HepG2 (cell line): ENCODE results near the gene PLXNC1. TPM values are rescaled to one million over a fixed set of nuclear protein-coding genes. Genes with fewer than 3 reads are reported as not detected.

Experiments
- ATAC-seq: fragments of 200-7000 bp; cut with Tn5 transposase; 3 replicates; pipeline ENCODE4 v1.9.1; 2020; ENCODE audit warnings: mild to moderate bottlenecking, moderate library complexity
- BruUV-seq: library from RNA; stranded (reverse); fragments of 400-500 nt; replicated peaks from 2 replicates; lab custom pipeline; 2021; lab: Mats Ljungman, UMichigan
- CTCF ChIA-PET: fragments of 300-600 bp; formaldehyde crosslinking; extraction: SDS; loops from one replicate; lab custom pipeline; 2021; ENCODE audit warnings: low total read pairs, inconsistent platforms, low intra/inter-chr PET ratio; lab: Yijun Ruan, JAX
- POLR2A ChIA-PET: fragments of 350-600 bp; sonication (Branson Sonifier 250); formaldehyde crosslinking; loops from one replicate; lab custom pipeline; 2020; ENCODE audit warnings: antibody characterized with exemption, inconsistent platforms; lab: Yijun Ruan, JAX
- DNase-seq: peaks from one replicate; pipeline ENCODE4 v3.0.0-alpha.2; 2015; ENCODE audit warnings: low spot score
- FAIRE-seq: peaks from 3 replicates; lab custom pipeline; 2011; peaks lifted over from hg19 to GRCh38; lab: Jason Lieb, UNC
- H2AFZ ChIP-seq: one replicate; pipeline ENCODE4 v1.6.1; 2011; ENCODE audit warnings: low read length, inconsistent platforms
- H3K27ac ChIP-seq: fragments of 300-600 bp; 3 replicates; pipeline ENCODE4 v1.8.0; 2011; ENCODE audit warnings: mixed run types, mild to moderate bottlenecking, mixed read lengths, low read length, inconsistent platforms; ENCODE audit not compliant: insufficient read depth; ENCODE audit errors: extremely low read length
- H3K27me3 ChIP-seq, 2 experiments: fragments of 200-600 bp in 1 of 2; 2 replicates in 1 of 2; 3 replicates in 1 of 2; pipeline versions ENCODE4 v1.6.0 to v1.8.0; 2011; ENCODE audit warnings: low read length in 2 of 2, mild to moderate bottlenecking in 2 of 2, moderate library complexity in 2 of 2, inconsistent platforms in 1 of 2; ENCODE audit not compliant: insufficient read depth in 2 of 2, control insufficient read depth in 1 of 2
- H3K36me3 ChIP-seq, 2 experiments: fragments of 200-600 bp in 1 of 2; replicated peaks in 1 of 2; 2 replicates in 1 of 2; 3 replicates in 1 of 2; pipeline versions ENCODE4 v1.5.1 to v1.8.0; 2011; ENCODE audit warnings: low read length in 2 of 2, inconsistent platforms in 1 of 2; ENCODE audit not compliant: insufficient read depth in 2 of 2, control insufficient read depth in 1 of 2
- H3K4me1 ChIP-seq: 2 replicates; pipeline ENCODE4 v1.5.1; 2012; ENCODE audit warnings: low read length, inconsistent platforms; ENCODE audit not compliant: insufficient read depth
- H3K4me2 ChIP-seq: 2 replicates; pipeline ENCODE4 v1.6.0; 2011; ENCODE audit warnings: low read depth, low read length, inconsistent platforms
- H3K4me3 ChIP-seq, 3 experiments: fragments of 200-600 bp in 1 of 3; sonication (generic), shearing (Covaris generic) in 1 of 3; replicated peaks in 1 of 3; 2 replicates each; pipeline ENCODE4 v1.5.1; 2011 to 2016; ENCODE audit warnings: low read length in 3 of 3, inconsistent platforms in 2 of 3, low read depth in 2 of 3, mild to moderate bottlenecking in 2 of 3, control low read depth in 1 of 3, mixed read lengths in 1 of 3; ENCODE audit not compliant: insufficient read depth in 1 of 3
- H3K79me2 ChIP-seq: one replicate; pipeline ENCODE4 v1.6.1; 2011; ENCODE audit warnings: low read length, inconsistent platforms; ENCODE audit not compliant: insufficient read depth
- H3K9ac ChIP-seq: 2 replicates; pipeline ENCODE4 v1.6.0; 2011; ENCODE audit warnings: mild to moderate bottlenecking, low read depth, low read length, inconsistent platforms; ENCODE audit not compliant: insufficient read depth
- H3K9me3 ChIP-seq: 2 replicates; pipeline ENCODE4 v1.5.1; 2012; ENCODE audit warnings: mild to moderate bottlenecking, low read length
- H4K20me1 ChIP-seq: 2 replicates; pipeline ENCODE4 v1.6.0; 2011; ENCODE audit warnings: inconsistent platforms, mild to moderate bottlenecking, low read length, moderate library complexity; ENCODE audit not compliant: insufficient read depth
- ATF7-NPFF ChIP-seq: sonication (generic); formaldehyde crosslinking; IDR thresholded peaks from 2 replicates; pipeline ENCODE4 v1.8.1; 2023; ENCODE audit warnings: mild to moderate bottlenecking, low read depth, missing genetic modification reagents, moderate library complexity
- CBFB ChIP-seq: sonication (generic); formaldehyde crosslinking; IDR thresholded peaks from 2 replicates; pipeline ENCODE4 v1.4.0; 2020; ENCODE audit warnings: missing genetic modification reagents
- CHCHD3 ChIP-seq: sonication (generic); formaldehyde crosslinking; IDR thresholded peaks from 2 replicates; pipeline ENCODE4 v1.8.0; 2022; ENCODE audit warnings: mild to moderate bottlenecking, missing genetic modification reagents, moderate library complexity
- HIVEP1 ChIP-seq: sonication (generic); formaldehyde crosslinking; IDR thresholded peaks from 2 replicates; pipeline ENCODE4 v1.4.0; 2020; ENCODE audit warnings: mild to moderate bottlenecking, missing genetic modification reagents
- IKZF4 ChIP-seq: sonication (generic); formaldehyde crosslinking; IDR thresholded peaks from 2 replicates; pipeline ENCODE4 v1.5.1; 2020; ENCODE audit warnings: borderline replicate concordance, mild to moderate bottlenecking, low read depth, missing genetic modification reagents; ENCODE audit errors: not compliant biosample characterization
- JUN ChIP-seq: sonication (generic); formaldehyde crosslinking; IDR thresholded peaks from 2 replicates; pipeline ENCODE4 v1.4.0; 2020; ENCODE audit warnings: mild to moderate bottlenecking, missing genetic modification reagents
- ZNF724P ChIP-seq: sonication (generic); formaldehyde crosslinking; IDR thresholded peaks from 2 replicates; pipeline ENCODE4 v1.8.0; 2022; ENCODE audit warnings: missing genetic modification reagents, borderline replicate concordance
- WGBS: methylation state at CpG from one replicate; pipeline ENCODE4 v1.1.6; 2017; ENCODE audit warnings: low lambda C conversion rate; 5-methylcytosine and 5-hydroxymethylcytosine counted together
- in situ Hi-C: cut with HindIII; loops from 2 replicates; pipeline ENCODE4 v1.10.0; 2017; ENCODE audit warnings: low pct_unique_long_range_greater_than_20kb; ENCODE audit not compliant: extremely low pct_ligation_motif_present
- intact Hi-C: fragments of 100-400 bp; cut with micrococcal nuclease; formaldehyde crosslinking; loops from one replicate; pipeline ENCODE4 v1.10.0; 2022; ENCODE audit not compliant: unreplicated experiment
- polyA plus RNA-seq, 8 experiments: library from polyadenylated mRNA; depleted of rRNA in 3 of 8; stranded (reverse) in 7 of 8; unstranded in 1 of 8; fragments of >200 nt; fragmentation: Illumina TruSeq in 4 of 8; extraction: Trizol in 4 of 8; gene quantifications; 2 replicates each; pipeline versions ENCODE4 v1.2.1 to v1.2.3, GENCODE V29; 2011 to 2016; ENCODE audit warnings: low read depth in 4 of 8, missing spikeins in 1 of 8, mixed read lengths in 1 of 8; ENCODE audit not compliant: insufficient read depth in 1 of 8
- total RNA-seq, 5 experiments: library from RNA; depleted of rRNA; stranded (reverse); fragments of >200 nt; fragmentation: Illumina TruSeq; extraction: Trizol; gene quantifications; 2 replicates each; pipeline ENCODE4 v1.2.3, GENCODE V29; 2016; ENCODE audit warnings: low read depth in 1 of 5

Gene PLXNC1
- total and polyA plus RNA-seq, 2 of the 13 experiments (the other 11 are each of a cell fraction or from before 2014, with no cell fraction given): 6.6 to 11.2 TPM

- TF ChIP-seq HIVEP1 (CRISPR knock-in tag) (no peak), CBFB (CRISPR knock-in tag) (no peak), ATF7-NPFF (CRISPR knock-in tag) (no peak), CHCHD3 (CRISPR knock-in tag) (0 out of 2 replicates have a peak, but pooled peaks have one; percentile 19), JUN (CRISPR knock-in tag) (no peak), IKZF4 (CRISPR knock-in tag) (peak; percentile 22), ZNF724P (CRISPR knock-in tag) (0 out of 2 replicates have a peak, but pooled peaks have one; percentile 14)
- Histone ChIP-seq H3K4me1 (peaks cover 62% of the 10 kb centered on the region), H3K9ac (peak overlapping the region; percentile 72), H3K36me3 (no peaks in the 10 kb centered on the region; a peak in 1 of 5 replicates), H3K27me3 (peaks cover 0 to 12% of the 10 kb centered on the region in 2 experiments; a peak in 2 of 5 replicates), H2AFZ (no peak overlapping the region), H3K4me3 (peak overlapping the region; percentile 64 to 90 (median 76); a peak in 5 of 6 replicates), H3K27ac (peak overlapping the region; percentile 26), H3K9me3 (no peaks in the 10 kb centered on the region), H3K4me2 (peak overlapping the region; percentile 83), H4K20me1 (no peaks in the 10 kb centered on the region), H3K79me2 (peaks cover 26% of the 10 kb centered on the region)
- intact Hi-C loops (loop anchor here (1.0 to 10.0 kb wide), 3 partner anchors 50 to 156 kb away; no protein-coding TSS in a partner anchor), in situ Hi-C loops (loop anchor here (5.0 to 25.0 kb wide), 3 partner anchors 286 to 614 kb away; no protein-coding TSS in a partner anchor)
- no CpG with 5 or more reads among the region's 62 CpGs for WGBS
- no TSS peak for BruUV-seq
- DNase-seq (no peak), ATAC-seq (no peak), FAIRE-seq (no peak)
- POLR2A ChIA-PET: interaction anchor here (1.1 to 4.7 kb wide), 6 partner anchors 25 to 1325 kb away, joined by 3 to 40 read pairs (median 12); partner anchors contain the start of gene METAP2
- CTCF ChIA-PET: interaction anchor here (0.7 to 1.2 kb wide), 3 partner anchors 8 to 47 kb away, joined by 3 to 4 read pairs (median 4); no protein-coding TSS in a partner anchor
Measured at GRCh38 chr12:94148739-94149118, 352 bp downstream of the PLXNC1 start.
